ENCODE results near the gene OR5B17. TPM values are rescaled to one million over a fixed set of nuclear protein-coding genes. Genes with fewer than 3 reads are reported as not detected.

The OR5B17 gene
- total RNA-seq (2011; cell fraction: chromatin; rRNA removed; ENCODE audit: low replicate concordance) = not detected in 2 replicates
- not detected in 2 replicates for total RNA-seq (2011; cell fraction: nucleolus; rRNA removed)
- total RNA-seq (2011; cell fraction: nucleoplasm; rRNA removed) = not detected in 2 replicates
- total RNA-seq (2014; rRNA removed) (not detected in 2 replicates), total RNA-seq (2014; rRNA removed; fragmentation: Illumina TruSeq; extraction: Trizol) (not detected in 2 replicates), total RNA-seq (2015; rRNA removed; fragmentation: Illumina TruSeq; extraction: Trizol) (not detected in 2 replicates), total RNA-seq (2021) (not detected in 2 replicates), polyA plus RNA-seq (2011; rRNA removed) (not detected in 2 replicates), polyA plus RNA-seq (2014; fragmentation: Illumina TruSeq; extraction: Trizol) (not detected in 2 replicates), polyA plus RNA-seq (2014; fragmentation: Nextera tagmentation; extraction: Ambion mirVana) (not detected), polyA plus RNA-seq (2014; rRNA removed) (not detected in 2 replicates), polyA minus RNA-seq (2011; rRNA and poly(A)+ RNA removed) (not detected in 2 replicates), Bru-seq, nascent RNA (not detected), BruChase-seq, experiment 1, labeled RNA remaining after a 2-hour chase (not detected), BruChase-seq, experiment 2, labeled RNA remaining after a 6-hour chase (not detected)
- polyA plus RNA-seq (2011; cell fraction: cytosol; rRNA removed) = not detected in 2 replicates
- polyA plus RNA-seq (2011; cell fraction: nucleus; rRNA removed) = not detected in 2 replicates
- polyA plus RNA-seq (2012) = not detected in 2 replicates
- polyA minus RNA-seq (2011; cell fraction: cytosol; rRNA and poly(A)+ RNA removed) = not detected in 2 replicates
- not detected in 2 replicates for polyA minus RNA-seq (2011; cell fraction: nucleus; rRNA and poly(A)+ RNA removed)
- long read RNA-seq, experiment 1 = 0 reads
- long read RNA-seq, experiment 2 = 0 reads
- long read RNA-seq, experiment 3 = 0 reads

DNA sequence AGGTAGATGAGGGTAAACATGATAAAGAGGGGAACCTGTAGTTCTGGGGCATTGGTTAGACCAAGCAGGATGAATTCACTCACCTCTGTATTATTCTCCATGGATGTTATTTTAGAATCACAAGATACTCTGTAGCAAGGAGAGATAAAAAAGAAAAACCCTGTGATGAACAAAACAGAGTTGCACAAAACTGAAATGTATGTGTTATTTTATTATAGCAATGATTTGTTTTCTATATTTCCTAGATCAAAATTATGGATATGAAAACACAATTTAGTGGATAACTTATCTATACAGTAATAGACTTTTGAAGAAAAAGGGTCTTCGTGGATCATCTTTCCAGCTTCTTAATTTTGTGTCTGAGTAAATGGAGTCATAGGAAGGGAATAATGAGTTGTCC lies at the start of gene OR5B17:
TSS of gene OR5B17 (minus strand) at position 101 of the 400 bp plus-strand sequence. CDS start at position 101, 0 bp downstream.
- Histone ChIP-seq H3K27me3 (ENCODE audit: control insufficient read depth in 2 of 2, insufficient read depth in 2 of 2, low read length in 2 of 2) (no peaks in the 10 kb centered on the region), H3K9me3 (replicated peaks; ENCODE audit: control insufficient read depth, insufficient read depth, low read depth, low read length) (no peaks in the 10 kb centered on the region), H3K4me3 (no peak within 1 kb of the TSS), H4K20me1 (replicated peaks; ENCODE audit: control insufficient read depth, insufficient read depth, low read length) (no peaks in the 10 kb centered on the region), H3K9me1 (ENCODE audit: control insufficient read depth, insufficient read depth, low read length) (no peaks in the 10 kb centered on the region), H3K27ac (ENCODE audit: extremely low read depth, low read depth, low read length) (no peak within 1 kb of the TSS), H3K79me2 (ENCODE audit: control insufficient read depth, insufficient read depth, low read length) (no peaks in the 10 kb centered on the region), H3K36me3 (ENCODE audit: control insufficient read depth, insufficient read depth, low read length) (no peaks in the 10 kb centered on the region), H3K4me2 (ENCODE audit: insufficient read depth, low read length) (no peak within 1 kb of the TSS), H3K4me1 (replicated peaks in 1 of 2; ENCODE audit: control insufficient read depth in 2 of 2, insufficient read depth in 2 of 2, low read length in 2 of 2) (no peaks in the 10 kb centered on the region), H3K9ac (ENCODE audit: insufficient read depth in 1 of 2, low read depth in 2 of 2, low read length in 2 of 2) (no peak within 1 kb of the TSS), H2AFZ (ENCODE audit: low read depth, low read length) (no peak within 1 kb of the TSS)
- no peak for FAIRE-seq
- BruUV-seq (replicated peaks) = no TSS peak
- WGBS (ENCODE audit: insufficient coverage, low coverage, missing lambda C conversion rate) = 0% methylated on average over 1 of the region's 1 CpG
- ATAC-seq = no peak
- no peak for DNase-seq (ENCODE audit: extremely low read depth in 1 of 4, low spot score in 3 of 4)
- POLR2A ChIA-PET = no interaction called here
- in situ Hi-C loops (cut with MboI) (no loop called here), intact Hi-C loops (cut with micrococcal nuclease) (no loop called here)
- CTCF ChIA-PET (ENCODE audit: low intra/inter-chr PET ratio) = no interaction called here
- TF ChIP-seq, protein P1, sequence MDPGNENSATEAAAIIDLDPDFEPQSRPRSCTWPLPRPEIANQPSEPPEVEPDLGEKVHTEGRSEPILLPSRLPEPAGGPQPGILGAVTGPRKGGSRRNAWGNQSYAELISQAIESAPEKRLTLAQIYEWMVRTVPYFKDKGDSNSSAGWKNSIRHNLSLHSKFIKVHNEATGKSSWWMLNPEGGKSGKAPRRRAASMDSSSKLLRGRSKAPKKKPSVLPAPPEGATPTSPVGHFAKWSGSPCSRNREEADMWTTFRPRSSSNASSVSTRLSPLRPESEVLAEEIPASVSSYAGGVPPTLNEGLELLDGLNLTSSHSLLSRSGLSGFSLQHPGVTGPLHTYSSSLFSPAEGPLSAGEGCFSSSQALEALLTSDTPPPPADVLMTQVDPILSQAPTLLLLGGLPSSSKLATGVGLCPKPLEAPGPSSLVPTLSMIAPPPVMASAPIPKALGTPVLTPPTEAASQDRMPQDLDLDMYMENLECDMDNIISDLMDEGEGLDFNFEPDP (CRISPR knock-in tag; IDR thresholded peaks at IDR 0.05) = no peak
- no peak for TF ChIP-seq C11orf30 (IDR thresholded peaks at IDR 0.05; ENCODE audit: low read depth)
- no peak for TF ChIP-seq CCNT2 (IDR thresholded peaks at IDR 0.05; ENCODE audit: borderline replicate concordance, extremely low read depth, insufficient read length, low read depth, low read length)
- TF ChIP-seq BRD4 (IDR thresholded peaks at IDR 0.05) = no peak
- TF ChIP-seq, protein P2, sequence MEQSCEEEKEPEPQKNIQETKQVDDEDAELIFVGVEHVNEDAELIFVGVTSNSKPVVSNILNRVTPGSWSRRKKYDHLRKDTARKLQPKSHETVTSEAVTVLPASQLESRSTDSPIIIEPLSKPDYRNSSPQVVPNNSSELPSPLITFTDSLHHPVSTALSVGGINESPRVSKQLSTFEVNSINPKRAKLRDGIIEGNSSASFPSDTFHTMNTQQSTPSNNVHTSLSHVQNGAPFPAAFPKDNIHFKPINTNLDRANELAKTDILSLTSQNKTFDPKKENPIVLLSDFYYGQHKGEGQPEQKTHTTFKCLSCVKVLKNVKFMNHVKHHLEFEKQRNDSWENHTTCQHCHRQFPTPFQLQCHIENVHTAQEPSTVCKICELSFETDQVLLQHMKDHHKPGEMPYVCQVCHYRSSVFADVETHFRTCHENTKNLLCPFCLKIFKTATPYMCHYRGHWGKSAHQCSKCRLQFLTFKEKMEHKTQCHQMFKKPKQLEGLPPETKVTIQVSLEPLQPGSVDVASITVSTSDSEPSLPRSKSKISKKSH (CRISPR knock-in tag; IDR thresholded peaks at IDR 0.05) = no peak
- TF ChIP-seq, protein P3, sequence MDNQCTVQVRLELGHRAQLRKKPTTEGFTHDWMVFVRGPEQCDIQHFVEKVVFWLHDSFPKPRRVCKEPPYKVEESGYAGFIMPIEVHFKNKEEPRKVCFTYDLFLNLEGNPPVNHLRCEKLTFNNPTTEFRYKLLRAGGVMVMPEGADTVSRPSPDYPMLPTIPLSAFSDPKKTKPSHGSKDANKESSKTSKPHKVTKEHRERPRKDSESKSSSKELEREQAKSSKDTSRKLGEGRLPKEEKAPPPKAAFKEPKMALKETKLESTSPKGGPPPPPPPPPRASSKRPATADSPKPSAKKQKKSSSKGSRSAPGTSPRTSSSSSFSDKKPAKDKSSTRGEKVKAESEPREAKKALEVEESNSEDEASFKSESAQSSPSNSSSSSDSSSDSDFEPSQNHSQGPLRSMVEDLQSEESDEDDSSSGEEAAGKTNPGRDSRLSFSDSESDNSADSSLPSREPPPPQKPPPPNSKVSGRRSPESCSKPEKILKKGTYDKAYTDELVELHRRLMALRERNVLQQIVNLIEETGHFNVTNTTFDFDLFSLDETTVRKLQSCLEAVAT (IDR thresholded peaks at IDR 0.05) = no peak
- no peak for TF ChIP-seq SP1 (CRISPR knock-in tag; IDR thresholded peaks at IDR 0.05)
- TF ChIP-seq BRCA1 (IDR thresholded peaks at IDR 0.05) = no peak
- TF ChIP-seq BRCA1 (CRISPR knock-in tag; IDR thresholded peaks at IDR 0.05) = no peak
- TF ChIP-seq, protein P4, sequence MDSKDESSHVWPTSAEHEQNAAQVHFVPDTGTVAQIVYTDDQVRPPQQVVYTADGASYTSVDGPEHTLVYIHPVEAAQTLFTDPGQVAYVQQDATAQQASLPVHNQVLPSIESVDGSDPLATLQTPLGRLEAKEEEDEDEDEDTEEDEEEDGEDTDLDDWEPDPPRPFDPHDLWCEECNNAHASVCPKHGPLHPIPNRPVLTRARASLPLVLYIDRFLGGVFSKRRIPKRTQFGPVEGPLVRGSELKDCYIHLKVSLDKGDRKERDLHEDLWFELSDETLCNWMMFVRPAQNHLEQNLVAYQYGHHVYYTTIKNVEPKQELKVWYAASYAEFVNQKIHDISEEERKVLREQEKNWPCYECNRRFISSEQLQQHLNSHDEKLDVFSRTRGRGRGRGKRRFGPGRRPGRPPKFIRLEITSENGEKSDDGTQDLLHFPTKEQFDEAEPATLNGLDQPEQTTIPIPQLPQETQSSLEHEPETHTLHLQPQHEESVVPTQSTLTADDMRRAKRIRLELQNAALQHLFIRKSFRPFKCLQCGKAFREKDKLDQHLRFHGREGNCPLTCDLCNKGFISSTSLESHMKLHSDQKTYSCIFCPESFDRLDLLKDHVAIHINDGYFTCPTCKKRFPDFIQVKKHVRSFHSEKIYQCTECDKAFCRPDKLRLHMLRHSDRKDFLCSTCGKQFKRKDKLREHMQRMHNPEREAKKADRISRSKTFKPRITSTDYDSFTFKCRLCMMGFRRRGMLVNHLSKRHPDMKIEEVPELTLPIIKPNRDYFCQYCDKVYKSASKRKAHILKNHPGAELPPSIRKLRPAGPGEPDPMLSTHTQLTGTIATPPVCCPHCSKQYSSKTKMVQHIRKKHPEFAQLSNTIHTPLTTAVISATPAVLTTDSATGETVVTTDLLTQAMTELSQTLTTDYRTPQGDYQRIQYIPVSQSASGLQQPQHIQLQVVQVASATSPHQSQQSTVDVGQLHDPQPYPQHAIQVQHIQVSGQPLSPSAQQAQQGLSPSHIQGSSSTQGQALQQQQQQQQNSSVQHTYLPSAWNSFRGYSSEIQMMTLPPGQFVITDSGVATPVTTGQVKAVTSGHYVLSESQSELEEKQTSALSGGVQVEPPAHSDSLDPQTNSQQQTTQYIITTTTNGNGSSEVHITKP (IDR thresholded peaks at IDR 0.05; ENCODE audit: partially characterized antibody) = no peak
- no peak for TF ChIP-seq NFRKB (IDR thresholded peaks at IDR 0.05; ENCODE audit: low read depth)
- no peak for TF ChIP-seq ZNF830 (CRISPR knock-in tag; IDR thresholded peaks at IDR 0.05)

All from K562 (cell line).